GM18498 (cell line): ENCODE measurements around the gene TMC7.

Experiments used
- ATAC-seq: cut with Tn5 transposase; IDR thresholded peaks from one replicate; pipeline ENCODE4 v1.9.1; 2021; ENCODE audit warnings: mild to moderate bottlenecking, moderate library complexity; ENCODE audit not compliant: unreplicated experiment

TMC7 gene

GRCh38 chr16:19086322-19087199, 102.8 kb downstream of the TMC7 start:
- peak; percentile 72 for ATAC-seq

- ATAC-seq = no peak
Observed at GRCh38 chr16:19088341-19088916, 104.7 kb downstream of the TMC7 start.

GRCh38 chr16:19089410-19089955, 105.7 kb downstream of the TMC7 start:
- ATAC-seq = no peak

DNA sequence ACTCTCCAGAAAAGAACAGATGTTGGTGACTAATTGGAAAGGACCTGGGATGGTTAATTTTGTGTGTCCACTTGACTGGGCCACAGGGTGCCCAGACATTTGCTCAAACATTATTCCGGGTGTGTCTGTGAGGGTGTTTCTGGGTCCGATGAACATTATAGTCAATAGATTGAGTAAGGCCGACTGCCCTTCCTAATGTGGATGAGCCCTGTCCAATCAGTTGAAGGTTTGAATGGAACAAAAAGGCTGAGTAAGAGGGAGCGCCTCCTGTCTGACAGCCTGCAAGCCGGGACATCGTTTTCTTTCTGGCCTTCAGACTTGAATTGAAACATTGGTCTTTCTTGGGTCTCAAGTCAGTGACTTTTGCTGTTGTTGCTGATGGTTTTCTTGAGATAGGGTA, 107.2 kb downstream of the TMC7 start:
- ATAC-seq = no peak

GRCh38 chr16:19092653-19093410, 109.1 kb downstream of the TMC7 start:
- no peak for ATAC-seq

- ATAC-seq = no peak
Observed at GRCh38 chr16:19093631-19094541, 110.2 kb downstream of the TMC7 start.

DNA sequence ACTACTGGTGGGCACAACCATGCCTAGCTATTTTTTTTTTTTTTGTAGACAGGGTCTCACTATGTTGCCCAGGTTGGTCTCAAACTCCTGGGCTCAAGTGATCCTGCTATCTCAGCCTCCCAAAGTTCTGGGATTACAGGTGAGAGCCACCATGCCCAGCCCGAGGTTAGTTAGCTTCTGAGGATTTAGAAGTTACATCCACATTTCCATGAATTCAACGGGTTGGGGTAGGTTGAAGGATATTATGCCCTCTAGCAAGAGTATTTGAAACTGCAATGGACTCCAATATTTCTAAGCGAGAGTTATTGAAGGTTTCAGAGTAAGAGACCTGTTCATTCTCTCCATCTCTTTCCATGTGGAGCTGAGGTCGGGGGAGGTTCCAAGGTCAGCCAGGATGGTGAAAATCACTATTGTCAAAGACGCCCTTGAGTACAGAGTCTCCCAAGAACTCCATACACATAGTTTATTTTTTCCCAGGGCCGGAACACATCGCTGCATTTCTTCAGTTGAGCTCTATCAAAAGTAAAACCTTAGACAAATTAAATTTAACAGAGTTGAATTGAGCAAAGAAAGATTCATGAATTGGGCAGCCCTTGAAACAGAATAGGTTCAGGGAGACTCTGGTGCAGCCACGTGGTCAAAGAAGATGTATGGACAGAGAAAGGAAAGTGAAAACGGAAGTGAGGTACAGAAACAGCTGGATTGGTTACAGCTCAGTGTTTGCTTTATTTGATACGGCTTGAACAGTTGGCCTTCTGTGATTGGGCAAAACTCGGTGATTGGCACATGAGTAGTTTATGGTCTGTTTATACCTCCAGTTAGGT, 111.0 kb downstream of the TMC7 start:
- no peak for ATAC-seq

DNA sequence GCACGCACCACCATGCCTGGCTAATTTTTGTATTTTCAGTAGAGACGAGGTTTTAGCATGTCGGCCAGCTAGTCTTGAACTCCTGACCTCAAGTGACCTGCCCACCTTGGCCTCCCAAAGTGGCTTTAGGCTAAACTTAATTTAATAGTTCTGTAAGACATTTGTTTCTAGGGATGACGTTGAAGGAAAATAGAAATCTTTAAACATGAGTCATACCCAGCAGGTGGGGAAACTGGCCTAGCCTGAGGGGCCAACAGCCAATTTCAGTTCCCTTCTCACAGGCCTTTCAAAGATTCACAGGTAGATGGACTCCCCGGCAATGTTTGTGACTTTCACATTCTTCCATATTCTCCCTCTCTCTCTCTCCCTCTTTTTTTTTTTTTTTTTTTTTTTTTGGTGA, 111.9 kb downstream of the TMC7 start:
- no peak for ATAC-seq

GRCh38 chr16:19098173-19098572, 114.4 kb downstream of the TMC7 start:
- no peak for ATAC-seq

- no peak for ATAC-seq
Observed at GRCh38 chr16:19102187-19102872, 118.6 kb downstream of the TMC7 start.

GRCh38 chr16:19104607-19105006, 120.9 kb downstream of the TMC7 start:
- ATAC-seq = no peak

DNA sequence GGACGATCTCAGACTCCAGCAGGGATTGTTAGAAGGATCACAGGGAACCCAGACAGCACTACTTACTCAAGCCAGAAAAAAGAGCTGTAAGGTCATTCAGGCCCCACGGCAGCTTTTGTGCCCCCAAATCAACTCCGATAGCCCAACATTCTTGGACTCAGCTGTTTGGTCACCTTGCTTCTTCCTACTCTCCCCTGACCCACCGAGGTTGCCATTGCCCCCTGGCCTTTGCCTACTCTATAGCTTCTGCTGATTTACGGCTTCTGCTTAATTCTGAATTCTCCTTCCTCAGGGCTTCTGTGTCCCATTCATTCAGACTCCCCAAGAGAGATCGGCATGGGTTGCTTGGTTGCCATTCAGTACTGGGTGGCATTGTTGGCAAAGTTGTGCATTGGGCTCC, 121.4 kb downstream of the TMC7 start:
- ATAC-seq = no peak

DNA sequence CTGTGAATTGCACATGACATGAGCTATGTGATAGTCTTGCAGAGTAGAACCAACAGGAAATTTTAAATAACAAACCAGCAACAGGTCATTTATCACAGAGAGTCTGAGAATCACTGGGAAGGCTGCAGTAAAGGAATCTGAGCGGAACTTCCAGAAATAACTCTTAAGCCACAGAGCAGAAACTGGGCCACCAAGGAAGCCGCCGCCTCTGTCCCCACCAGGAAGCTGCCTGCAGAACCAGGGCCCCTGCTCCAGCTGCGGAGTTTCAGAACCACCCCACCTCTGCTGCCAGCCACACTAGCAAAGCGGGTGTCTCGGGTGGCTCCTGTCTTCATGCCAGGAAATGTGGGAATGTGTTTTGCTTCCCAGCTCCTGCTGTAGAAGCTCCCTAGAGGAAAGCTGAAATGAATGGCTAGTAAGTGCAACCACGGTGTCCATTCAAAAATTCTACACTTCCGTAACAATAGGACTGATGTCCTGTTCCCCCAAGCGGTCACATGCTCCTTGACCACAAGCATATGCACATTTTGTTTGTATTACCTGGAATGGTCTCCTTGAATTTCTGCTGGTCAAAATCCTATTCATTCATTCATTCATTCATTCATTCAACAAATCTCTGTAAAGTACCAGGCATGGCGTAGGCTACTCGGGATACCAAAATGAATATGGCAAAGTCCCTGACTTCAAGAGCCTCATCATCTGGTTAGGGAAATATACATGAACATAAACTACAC, 122.3 kb downstream of the TMC7 start:
- no peak for ATAC-seq

GRCh38 chr16:19106625-19107020, 122.9 kb downstream of the TMC7 start:
- no peak for ATAC-seq

DNA sequence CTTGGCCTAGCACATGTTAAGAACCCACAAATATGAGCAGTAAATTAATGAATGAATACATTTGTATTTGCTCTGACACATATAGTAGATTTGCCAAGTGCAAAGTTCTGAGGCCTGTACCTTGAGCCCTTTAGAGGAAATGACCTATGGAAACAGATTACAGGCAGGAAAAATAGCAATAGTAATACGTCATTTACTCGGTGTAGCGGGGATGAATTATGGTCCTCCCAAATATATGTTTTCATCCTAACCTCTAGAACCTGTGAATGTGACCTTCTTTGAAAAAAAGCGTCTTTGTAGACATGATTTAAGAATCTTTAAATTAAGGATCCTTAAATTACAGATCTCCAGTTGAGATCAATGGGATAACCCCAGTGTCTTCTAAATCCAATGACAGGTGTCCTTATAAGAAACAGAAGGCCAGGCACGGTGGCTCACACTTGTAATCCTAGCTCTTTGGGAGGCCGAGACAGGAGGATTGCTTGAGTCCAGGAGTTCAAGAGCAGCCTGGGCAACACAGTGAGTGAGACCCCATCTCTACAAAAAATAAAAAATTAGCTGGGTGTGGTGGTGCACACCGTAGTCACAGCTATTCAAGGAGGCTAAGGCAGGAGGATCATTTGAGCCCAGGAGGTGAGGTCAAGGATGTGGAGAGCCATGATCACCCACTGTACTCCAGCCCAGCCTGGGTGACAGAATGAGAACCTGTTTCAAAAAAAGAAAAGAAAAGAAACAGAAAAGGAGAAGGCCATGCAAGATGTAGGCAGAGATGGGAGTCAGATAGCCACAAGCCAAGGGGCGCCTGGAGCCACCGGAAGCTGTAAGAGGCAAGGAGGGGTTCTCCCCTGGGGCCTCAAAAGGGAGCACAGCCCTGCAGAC, 124.9 kb downstream of the TMC7 start:
- no peak for ATAC-seq

DNA sequence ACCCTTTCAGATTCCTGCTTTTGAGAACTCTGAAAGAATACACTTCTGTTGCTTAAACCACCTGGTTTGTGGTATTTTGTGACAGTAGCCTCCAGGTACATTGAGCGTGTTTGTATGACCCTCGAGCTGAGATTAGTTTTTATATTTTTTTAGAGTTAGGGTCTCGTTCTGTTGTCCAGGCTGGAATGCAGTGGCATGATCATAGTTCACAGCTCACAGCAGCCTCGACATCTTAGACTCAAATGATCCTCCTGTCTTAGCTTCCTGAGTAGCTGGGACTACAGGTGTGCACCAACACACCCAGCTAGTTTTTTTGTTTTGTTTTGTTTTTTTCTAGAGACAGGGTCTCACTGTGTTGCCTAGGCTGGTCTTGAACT, 125.5 kb downstream of the TMC7 start:
- no peak for ATAC-seq

DNA sequence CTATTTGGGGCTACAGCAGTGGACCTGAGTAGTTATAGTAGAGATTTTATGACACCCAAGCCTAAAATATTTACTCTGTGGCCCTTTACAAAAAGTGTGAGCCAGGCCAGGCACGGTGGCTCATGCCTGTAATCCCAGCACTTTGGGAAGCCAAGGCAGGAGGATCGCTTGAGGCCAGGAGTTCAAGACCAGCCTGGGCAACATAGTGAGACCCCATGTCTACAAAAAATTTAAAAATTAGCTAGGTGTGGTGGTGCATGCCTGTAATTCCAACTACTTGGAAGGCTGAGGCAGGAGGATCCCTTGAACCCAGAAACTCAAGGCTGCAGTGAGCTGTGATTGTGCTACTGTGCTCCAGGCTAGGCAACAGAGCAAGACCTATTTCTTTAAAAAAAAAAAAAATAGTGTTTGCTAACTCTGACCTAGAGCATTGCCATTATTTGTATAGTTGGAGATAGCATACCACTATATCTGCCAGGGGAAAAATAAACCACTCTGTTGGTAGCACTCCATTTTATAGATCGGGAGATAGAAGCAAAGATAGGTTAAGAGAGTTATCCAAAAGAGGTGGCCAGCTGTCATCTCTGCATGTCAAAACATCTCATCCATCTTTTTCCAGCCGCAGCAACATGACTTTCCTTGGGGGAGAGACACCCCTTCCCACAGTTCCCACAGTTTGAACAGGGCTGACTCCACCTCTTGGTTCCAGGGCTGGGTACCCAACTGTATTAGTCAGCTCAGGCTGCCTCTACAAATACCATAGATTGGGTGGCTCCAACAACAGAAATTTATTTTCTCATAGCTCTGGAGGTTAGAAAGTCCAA, 127.0 kb downstream of the TMC7 start:
- no peak for ATAC-seq
